GM18909 (cell line): ENCODE data around the gene GPR84.
A peak's percentile ranks its signal among the peaks of the same experiment; 100 is the strongest.

Experiments used
- ATAC-seq: cut with Tn5 transposase; IDR thresholded peaks from one replicate; pipeline ENCODE4 v1.9.1; 2021; ENCODE audit warnings: mild to moderate bottlenecking; ENCODE audit not compliant: unreplicated experiment, poor library complexity

The GPR84 gene

DNA sequence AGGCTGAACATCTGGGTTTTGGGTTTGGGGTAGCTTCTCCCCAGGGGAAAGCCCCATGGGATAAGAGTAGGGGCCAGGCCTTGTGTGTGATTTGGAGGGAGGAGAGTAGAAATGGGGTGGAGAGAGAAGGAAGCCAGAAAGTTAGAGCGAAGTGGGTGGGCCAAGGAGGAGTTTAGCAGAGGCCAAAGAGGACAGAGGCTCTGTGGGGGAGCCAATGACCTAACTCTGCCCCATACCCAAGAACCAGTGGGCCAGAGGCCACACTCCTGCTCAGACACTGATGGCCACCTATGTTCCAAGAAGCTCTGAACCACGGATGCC is 10.9 kb upstream of the GPR84 start:
- no peak for ATAC-seq

- ATAC-seq, result no peak
Measured at GRCh38 chr12:54374562-54375258, 10.4 kb upstream of the GPR84 start.

GRCh38 chr12:54373649-54374561 is 9.6 kb upstream of the GPR84 start:
- ATAC-seq, result no peak

DNA sequence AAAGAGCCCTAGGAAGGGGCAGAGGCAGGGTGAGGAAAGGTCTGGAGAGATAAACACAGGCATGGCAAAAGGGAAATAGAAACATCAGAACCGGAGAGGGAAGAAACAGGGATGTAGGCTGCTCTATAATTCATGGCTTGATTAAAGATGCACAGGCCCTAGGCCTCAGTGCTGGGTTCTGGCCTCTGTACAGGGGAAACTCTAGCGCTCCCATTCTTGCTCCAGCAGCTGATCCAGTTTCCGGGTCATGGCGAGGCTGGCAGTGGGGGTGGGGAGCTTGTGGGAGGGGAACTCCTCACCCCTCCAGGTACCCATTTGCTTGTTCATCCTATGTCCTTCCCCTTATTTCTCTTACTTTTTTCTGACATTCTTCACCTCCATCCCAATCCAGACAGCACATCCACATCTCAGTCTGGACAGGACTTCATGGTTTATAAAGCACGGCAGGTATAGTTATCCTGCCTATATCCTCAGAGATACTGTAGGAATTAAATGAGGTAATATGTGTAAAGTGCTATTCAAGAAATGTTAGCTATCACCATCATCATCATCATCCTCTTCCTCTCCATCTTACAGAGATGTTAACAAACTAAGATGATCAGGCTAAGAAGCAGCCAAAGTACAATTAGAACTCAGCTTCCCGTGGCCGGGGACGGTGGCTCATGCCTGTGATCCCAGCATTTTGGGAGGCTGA is 8.0 kb upstream of the GPR84 start:
- ATAC-seq, result no peak

GRCh38 chr12:54371328-54372112 is 7.2 kb upstream of the GPR84 start:
- no peak for ATAC-seq

DNA sequence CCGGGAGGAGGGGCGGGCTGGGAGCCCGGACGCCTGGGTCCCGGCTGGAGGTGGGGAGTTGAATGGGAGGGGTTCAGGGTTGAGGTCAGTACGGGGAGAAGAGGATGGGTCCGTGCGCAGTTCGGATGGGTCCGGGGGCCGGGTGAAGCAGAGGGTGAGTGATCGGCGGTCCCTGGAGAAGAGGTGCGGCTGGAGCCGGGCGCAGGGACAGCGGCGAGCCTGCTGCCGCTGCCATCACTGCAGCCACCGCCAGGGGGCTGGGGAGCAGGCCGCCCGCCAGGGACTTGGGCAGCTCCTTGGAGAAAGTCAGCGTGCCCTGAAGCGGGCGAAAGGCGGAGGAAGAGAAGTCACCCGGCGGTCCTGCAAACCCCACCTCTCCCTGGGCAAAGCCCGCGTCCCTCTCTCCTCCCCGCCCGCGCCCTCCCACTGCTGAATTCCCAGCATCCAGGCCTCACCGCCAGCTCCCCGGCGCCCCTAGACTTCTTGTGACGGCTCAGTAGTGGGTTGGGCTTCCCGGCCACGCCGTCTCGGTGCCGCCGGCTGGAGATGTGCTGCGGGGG is 6.0 kb upstream of the GPR84 start:
- ATAC-seq, result no peak

GRCh38 chr12:54369597-54370131 is 5.4 kb upstream of the GPR84 start:
- no peak for ATAC-seq

DNA sequence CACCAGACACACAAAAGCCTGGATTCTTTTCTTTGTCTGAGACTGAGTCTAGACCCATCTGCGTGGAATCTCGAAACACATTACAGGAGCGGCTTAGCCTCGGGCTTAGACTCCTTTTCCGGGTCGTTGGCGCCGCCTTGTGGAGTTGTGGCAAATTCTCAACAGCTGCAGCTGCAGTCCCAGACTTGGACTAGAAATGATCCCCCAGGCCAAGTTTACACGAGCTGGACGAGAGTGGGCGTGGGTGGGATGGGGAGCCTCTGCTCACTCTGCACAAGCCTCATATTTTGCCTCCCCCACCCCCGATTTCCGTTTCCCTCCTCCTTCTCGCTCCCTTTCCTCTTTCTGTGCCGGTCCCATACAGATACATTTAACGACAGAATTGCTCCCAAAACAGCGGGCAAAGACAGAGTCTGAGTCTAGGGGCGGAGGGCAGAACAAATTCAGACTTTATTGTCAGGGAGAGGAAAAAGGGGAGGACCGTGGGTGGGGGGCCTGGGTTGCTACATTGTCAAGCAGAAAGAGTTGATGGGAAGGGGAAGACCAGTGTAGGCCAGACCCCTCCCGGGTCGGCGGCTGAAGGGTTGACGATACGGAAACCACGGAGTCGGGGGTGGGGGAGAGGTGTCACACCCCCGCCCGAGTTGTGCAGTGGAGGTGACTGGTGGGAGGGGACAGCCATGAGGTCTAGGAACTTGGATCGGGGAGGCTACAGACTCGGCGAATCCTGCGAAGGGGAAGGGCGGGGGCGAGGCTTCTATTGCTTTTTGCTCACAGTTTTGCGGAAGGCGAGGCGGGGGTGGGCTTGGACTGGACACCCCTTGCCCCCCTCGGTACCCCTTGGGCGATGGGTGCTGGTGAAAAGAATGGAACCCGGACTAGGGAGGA is 4.7 kb upstream of the GPR84 start:
- ATAC-seq, result peak; percentile 81

DNA sequence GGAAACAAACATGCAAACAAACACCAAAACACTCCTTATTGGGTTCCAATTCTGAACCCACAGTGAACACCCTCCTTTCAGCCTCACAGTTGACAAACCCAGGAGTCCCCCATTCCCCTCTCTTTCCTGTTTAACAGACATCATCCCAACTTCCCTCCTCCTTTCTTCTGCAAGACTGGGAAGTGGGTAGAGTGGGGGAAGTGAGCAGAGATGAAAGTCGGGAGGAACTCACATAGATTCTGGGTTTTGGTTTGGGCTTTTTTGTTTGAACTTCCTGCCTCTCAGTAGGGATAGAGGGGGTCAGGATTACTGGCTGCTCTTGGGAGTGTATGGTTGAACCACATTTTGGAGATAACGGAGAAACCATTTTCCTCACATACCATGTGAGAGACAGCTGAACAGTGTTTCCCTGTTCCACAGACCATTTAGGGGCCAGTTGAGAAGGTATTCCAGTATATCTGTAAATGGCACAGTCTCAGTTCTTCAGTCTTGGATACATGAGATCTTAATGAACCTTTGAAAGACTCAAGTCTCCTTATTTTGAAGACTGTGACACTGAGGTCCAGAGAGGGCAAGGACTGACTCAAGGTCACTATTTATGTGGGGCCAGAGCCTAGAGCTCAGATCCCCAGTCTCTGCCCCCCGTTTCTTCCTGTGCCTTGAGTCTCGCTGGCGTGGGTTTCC is 3.9 kb upstream of the GPR84 start:
- peak; percentile 7 for ATAC-seq

- no peak for ATAC-seq
Measured at GRCh38 chr12:54363618-54364017, 668 bp downstream of the GPR84 start.

DNA sequence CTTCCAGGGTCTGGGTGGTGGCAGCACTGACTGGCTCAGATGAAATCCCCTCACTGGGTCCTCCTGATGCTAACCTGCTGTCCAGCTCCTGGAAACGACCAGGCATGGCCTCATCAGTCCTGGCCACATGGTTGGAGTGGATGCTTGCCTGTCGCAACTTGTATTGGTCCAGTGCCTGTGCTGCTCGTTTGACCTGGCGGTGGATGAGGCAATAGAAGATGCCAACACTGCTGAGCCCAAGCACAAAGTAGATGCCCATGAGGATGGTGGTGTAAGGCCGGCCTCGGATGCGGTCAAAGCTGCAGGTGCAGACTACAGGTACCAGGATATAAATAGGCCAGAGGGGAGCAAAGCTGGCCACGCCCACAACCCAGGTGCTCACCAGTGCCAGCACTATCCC is 1.2 kb downstream of the GPR84 start:
- no peak for ATAC-seq

DNA sequence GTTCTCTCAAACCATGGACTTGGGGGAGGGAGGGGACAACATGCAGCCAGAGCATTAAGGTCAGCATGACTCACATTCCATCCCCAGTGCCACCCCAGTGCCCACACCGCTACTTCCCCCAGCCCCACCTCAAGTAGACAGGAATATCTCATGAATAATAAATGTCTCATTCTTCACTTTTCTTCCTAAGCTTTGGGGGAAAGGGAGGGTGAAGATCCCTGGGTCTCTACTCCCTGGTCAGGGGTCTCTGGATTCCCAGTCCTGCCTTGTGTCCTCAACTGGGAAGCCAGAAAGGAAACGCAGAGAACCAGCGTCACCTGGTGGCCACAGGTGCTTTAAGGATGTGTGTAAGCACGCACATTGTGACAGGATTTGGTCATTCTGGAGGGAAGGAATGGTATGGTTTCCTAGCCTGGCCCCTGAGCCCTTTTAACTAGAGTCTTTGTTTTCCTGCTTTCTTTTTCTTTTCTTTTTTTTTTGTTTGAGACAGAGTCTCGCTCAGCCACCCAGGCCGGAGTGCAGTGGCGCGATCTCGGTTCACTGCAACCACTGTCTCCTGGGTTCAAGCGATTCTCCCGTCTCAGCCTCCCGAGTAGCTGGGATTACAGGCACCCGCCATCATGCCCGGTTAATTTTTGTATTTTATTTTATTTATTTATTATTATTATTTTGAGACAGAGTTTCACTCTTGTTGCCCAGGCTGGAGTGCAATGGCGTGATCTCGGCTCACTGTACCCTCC is 3.4 kb downstream of the GPR84 start:
- ATAC-seq, result no peak

- ATAC-seq, result no peak
Measured at GRCh38 chr12:54359762-54360351, 4.4 kb downstream of the GPR84 start.

DNA sequence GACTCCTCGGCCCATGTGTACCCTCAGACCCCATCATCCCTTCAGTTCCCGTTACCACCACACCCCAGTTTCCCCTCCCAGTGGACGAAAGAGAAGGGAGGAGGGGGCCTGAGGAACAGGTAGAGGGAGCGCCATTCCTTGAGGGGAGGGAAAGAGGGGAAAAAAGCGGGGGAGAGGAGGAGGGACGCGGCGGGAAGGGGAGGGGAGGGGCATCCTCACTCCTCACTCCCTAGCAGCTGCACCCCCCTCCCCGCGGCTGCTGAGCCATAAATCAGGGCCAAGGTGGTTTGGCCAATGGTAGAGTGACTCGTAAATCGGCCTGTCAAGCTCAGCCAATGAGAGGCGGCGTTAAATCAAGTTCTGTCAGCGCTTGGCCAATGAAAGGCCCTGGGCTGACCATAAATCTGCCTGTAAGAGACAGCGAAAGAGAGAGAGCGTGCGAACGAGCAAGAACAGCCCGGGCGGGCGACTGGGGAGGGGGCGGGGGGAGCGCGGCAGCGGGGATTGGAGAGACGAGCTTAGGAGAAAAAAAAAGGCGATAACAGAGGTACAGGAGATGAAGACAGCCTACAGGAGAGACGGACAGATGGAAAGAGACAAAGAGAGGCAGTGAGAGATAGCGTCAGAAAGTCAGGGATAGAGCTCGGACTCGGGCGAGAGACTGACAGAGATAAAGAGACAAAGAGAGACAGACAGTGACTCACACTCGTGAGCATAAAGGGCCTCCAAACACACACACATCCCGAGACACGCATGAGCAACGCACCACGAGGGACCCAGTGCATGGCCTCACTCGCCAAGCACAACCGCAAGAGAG is 5.1 kb downstream of the GPR84 start:
- peak; percentile 98 for ATAC-seq

DNA sequence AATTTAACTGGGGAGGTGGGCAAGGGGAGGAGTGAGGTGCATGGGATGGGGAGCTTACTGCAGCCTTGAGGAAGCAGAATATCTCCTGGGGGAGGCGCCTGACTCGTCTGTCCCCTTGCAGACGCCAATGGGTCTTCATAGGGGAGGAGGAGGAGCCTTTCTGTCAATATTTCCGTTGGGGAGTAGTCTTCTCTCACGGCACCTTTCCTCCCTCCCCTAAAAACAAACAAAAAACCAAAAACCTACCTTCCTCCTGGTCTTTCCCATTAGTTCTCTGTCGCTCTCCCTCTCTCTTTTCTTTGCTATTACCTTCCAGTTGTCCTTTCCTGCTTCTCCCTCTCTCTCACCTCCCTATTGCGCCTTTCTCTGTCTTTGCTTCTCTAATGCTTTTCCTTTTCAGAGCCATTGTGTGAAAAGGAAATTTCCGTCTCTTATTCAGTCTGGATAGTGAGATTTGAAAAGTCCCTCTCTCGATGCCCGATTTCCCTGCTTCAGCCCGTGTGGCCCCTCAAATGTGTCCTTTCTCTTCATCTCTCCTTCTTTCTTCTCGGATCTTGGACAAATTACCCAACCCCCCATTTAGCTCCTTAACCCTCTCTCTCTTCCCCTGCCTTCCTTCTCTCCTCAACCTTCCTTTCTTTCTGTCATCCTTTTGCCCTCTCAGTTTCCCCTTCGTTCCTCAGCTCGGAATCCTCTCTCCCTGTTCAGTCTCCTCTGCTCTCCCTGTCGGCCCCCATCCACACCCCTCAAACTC is 5.9 kb downstream of the GPR84 start:
- ATAC-seq, result no peak
